ENCODE results near the gene KCTD12.

Gene KCTD12

DNA sequence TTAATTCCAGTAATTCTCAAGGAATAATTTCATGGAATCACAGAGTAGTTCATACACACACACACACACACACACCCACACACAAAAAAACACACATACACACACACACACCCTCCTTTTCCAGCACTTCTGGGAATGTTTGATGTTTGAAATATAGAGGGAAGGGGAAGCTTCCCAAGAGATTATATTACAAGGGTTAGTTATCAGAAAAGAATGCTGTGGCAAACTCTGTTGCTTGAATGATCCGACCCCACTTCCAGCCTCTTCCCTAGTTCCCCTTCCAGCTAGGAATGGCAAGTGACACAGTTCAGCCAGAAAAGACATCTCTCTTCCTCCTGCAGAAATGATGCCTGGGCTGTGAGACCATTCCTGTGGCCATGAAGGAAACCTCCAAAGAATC lies 49.9 kb downstream of the KCTD12 start:
- H3K36me3 ChIP-seq: no peaks in the 10 kb centered on the region
- H3K4me3 ChIP-seq (ENCODE audit: low read depth, low read length): no peak overlapping the region
- no peaks in the 10 kb centered on the region for H3K4me1 ChIP-seq
- DNase-seq: no peak
- TF ChIP-seq, protein P1, sequence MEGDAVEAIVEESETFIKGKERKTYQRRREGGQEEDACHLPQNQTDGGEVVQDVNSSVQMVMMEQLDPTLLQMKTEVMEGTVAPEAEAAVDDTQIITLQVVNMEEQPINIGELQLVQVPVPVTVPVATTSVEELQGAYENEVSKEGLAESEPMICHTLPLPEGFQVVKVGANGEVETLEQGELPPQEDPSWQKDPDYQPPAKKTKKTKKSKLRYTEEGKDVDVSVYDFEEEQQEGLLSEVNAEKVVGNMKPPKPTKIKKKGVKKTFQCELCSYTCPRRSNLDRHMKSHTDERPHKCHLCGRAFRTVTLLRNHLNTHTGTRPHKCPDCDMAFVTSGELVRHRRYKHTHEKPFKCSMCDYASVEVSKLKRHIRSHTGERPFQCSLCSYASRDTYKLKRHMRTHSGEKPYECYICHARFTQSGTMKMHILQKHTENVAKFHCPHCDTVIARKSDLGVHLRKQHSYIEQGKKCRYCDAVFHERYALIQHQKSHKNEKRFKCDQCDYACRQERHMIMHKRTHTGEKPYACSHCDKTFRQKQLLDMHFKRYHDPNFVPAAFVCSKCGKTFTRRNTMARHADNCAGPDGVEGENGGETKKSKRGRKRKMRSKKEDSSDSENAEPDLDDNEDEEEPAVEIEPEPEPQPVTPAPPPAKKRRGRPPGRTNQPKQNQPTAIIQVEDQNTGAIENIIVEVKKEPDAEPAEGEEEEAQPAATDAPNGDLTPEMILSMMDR (IDR thresholded peaks at IDR 0.05; ENCODE audit: low read depth, low read length): no peak
- H3K27me3 ChIP-seq: no peaks in the 10 kb centered on the region
- no peaks in the 10 kb centered on the region for H3K9me3 ChIP-seq

DNA sequence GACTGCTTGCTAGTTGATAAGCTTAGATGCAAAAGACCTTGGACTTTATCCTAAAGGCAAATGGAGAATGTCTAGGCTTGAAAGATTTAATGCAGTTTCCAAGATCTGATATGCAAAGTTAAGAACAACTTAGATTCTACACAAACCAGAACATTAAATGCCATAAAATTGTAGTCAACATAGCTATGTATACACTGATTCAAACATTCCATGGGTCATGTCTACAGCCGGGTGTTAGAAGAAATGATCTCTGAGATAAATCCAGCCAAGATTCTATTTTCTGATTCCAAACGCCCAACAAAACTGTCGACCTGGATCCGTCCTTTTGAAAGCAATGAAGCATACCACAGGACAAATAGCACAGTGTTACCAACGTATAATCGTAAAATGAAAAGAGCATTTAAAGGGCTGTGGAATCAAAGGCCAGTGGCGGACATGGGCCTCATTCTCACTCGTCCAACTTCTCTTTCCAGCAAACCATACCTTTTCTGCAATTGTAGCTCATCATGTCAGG lies 52.7 kb downstream of the KCTD12 start:
- Histone ChIP-seq H3K4me3 (ENCODE audit: low read depth, low read length) (no peak overlapping the region), H3K36me3 (no peaks in the 10 kb centered on the region), H3K27me3 (no peaks in the 10 kb centered on the region), H3K9me3 (no peaks in the 10 kb centered on the region), H3K4me1 (no peaks in the 10 kb centered on the region)
- TF ChIP-seq, protein P1 (IDR thresholded peaks at IDR 0.05; ENCODE audit: low read depth, low read length): no peak
- DNase-seq: no peak

DNA sequence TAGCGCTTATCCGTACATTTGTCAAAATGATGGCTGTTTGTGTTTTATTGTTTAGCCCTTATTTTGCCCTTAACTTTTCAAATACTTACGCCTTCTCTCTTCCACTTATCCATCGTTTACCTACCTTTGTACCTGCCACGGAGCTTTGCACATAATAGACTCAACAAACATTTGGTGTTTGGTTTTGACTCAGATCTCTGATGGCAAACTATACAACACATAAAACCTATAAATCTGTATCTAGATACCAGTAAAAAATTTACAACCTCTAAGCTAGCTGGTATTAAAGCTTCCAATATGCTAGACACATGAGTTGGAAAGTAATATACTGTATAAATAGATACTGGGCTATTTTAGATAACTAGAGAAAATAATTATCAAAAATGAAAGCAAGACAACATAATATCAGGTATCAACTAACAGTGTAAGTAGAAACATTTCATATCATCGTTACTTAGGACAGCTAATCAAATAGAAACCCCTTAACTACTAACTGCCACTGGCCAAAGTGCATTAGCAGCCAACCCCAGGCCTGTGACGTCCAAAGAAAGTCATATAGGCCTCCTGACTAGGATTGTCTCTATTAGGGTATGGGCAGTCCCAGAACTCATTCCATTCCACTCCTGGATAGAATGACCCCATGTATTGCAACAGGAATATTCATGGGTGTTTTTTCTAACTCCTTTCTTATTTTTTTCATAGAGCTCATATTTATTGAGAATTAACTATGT lies 53.8 kb downstream of the KCTD12 start:
- Histone ChIP-seq H3K9me3 (no peaks in the 10 kb centered on the region), H3K36me3 (no peaks in the 10 kb centered on the region), H3K27me3 (no peaks in the 10 kb centered on the region), H3K4me3 (ENCODE audit: low read depth, low read length) (no peak overlapping the region), H3K4me1 (no peaks in the 10 kb centered on the region)
- no peak for DNase-seq
- TF ChIP-seq, protein P1 (IDR thresholded peaks at IDR 0.05; ENCODE audit: low read depth, low read length): no peak

DNA sequence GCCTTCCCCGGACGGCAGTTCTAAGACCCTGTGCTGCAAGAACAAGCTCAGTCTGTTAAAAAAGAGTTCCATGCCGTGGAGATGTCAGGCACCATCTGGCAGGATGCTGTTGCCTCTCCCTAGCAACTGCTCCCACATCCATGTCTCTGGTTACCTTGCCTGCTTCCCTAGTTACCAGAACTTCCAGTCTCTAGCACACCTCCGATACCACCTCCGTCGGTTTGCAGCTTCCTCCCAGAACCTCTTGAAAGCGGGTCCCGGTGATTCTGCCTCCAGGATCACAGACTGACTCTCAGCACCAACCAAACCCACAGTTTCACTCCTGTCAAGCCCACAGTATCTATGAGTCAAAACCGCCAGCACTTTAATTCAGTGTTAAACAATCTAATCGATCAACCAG lies 55.4 kb downstream of the KCTD12 start:
- TF ChIP-seq, protein P1 (IDR thresholded peaks at IDR 0.05; ENCODE audit: low read depth, low read length): no peak
- Histone ChIP-seq H3K36me3 (no peaks in the 10 kb centered on the region), H3K9me3 (no peaks in the 10 kb centered on the region), H3K4me1 (no peaks in the 10 kb centered on the region), H3K4me3 (ENCODE audit: low read depth, low read length) (no peak overlapping the region), H3K27me3 (no peaks in the 10 kb centered on the region)
- no peak for DNase-seq
